Psoas muscle (tissue), 8 donors: ENCODE results near the gene TMEM192. TPM values are rescaled to one million over a fixed set of nuclear protein-coding genes. Genes with fewer than 3 reads are reported as not detected.

ENCODE experiments used
- ATAC-seq, 4 donors: fragments of 200-7000 bp; cut with Tn5 transposase; one replicate each; pipeline ENCODE4 v1.9.1; 2020; ENCODE audit warnings: moderate library complexity in 3 of 4, mild to moderate bottlenecking in 2 of 4
- DNase-seq, 2 donors: peaks; one replicate each; pipeline ENCODE4 v3.0.0-alpha.2; 2020
- H3K27ac ChIP-seq: fragments of 200-600 bp; one replicate; pipeline ENCODE4 v1.8.0; 2022
- H3K27me3 ChIP-seq, 3 donors: fragments of 200-600 bp in 1 of 3; one replicate each; pipeline versions ENCODE4 v1.6.1 to v1.8.0; 2013 to 2022; ENCODE audit warnings: low read length in 2 of 3, mild to moderate bottlenecking in 2 of 3, moderate library complexity in 1 of 3; ENCODE audit not compliant: insufficient read depth in 3 of 3
- H3K36me3 ChIP-seq, 2 donors: fragments of 200-600 bp in 1 of 2; one replicate each; pipeline versions ENCODE4 v1.6.1 to v1.8.0; 2013 to 2022; ENCODE audit warnings: low read depth in 1 of 2, mild to moderate bottlenecking in 1 of 2, moderate library complexity in 1 of 2; ENCODE audit not compliant: insufficient read depth in 1 of 2
- H3K4me1 ChIP-seq: fragments of 200-600 bp; one replicate; pipeline ENCODE4 v1.8.0; 2022
- H3K4me3 ChIP-seq: fragments of 200-600 bp; one replicate; pipeline ENCODE4 v1.8.0; 2022; ENCODE audit warnings: mild to moderate bottlenecking
- H3K9me3 ChIP-seq: fragments of 200-600 bp; one replicate; pipeline ENCODE4 v1.8.0; 2022
- CTCF ChIP-seq: fragments of 200-600 bp; IDR thresholded peaks from one replicate; pipeline ENCODE4 v1.8.0; 2022; ENCODE audit warnings: antibody characterized with exemption
- whole genome bisulfite sequencing, 3 donors: extraction: QIAGEN DNeasy Blood & Tissue Kit; methylation state at CpG; one replicate each; pipeline versions ENCODE4 v1.1.6 to v1.1.7; 2013; 5-methylcytosine and 5-hydroxymethylcytosine counted together
- intact Hi-C, 2 donors: fragments of 100-400 bp; cut with DNase I; formaldehyde crosslinking; loops; one replicate each; pipeline versions ENCODE4 v1.11.0 to v1.14.2; 2022
- polyA plus RNA-seq, 3 donors: library from polyadenylated mRNA; stranded (reverse); fragments of 200-250 nt; gene quantifications; one replicate each; pipeline ENCODE4 v1.2.3, GENCODE V29; 2013
- total RNA-seq, 4 donors: library from RNA; stranded (reverse); fragmentation: NEBNext Ultra II Directional in 2 of 4; extraction: Animal tissue kit (Norgen Biotek cat#: 25700) in 2 of 4; gene quantifications; one replicate each; pipeline versions ENCODE4 v1.2.1 to v1.2.4, GENCODE V29; 2021 to 2023
- donor health status: healthy with polysubstance abuse.
- donor health status: DM: no; HTN: no; CAD: no; lungs with moderate emphysema.
- donor health status: Bipolar disorder and iron deficiency.
- donor health status: healthy.
- donor health status: DM: yes; HTN: yes; CAD: no.
- donor health status: DM: no; HTN: no; CAD: no.
- donor health status: DM: no; HTN: no; CAD: no.
- donor health status: DM: yes; HTN: yes; CAD: no.

The TMEM192 gene
- total and polyA plus RNA-seq, 7 donors, result 4.4 to 16.3 (median 14.5) TPM

GRCh38 chr4:165152527-165152926 lies 39.9 kb upstream of the TMEM192 start:
- DNase-seq, result no peak
- Histone ChIP-seq H3K4me3 (no peak overlapping the region), H3K9me3 (no peaks in the 10 kb centered on the region), H3K36me3 (no peaks in the 10 kb centered on the region), H3K4me1 (no peaks in the 10 kb centered on the region), H3K27ac (no peak overlapping the region), H3K27me3 (peaks cover 0 to 4% (median 0%) of the 10 kb centered on the region in 3 donors)
- 21 to 30% (median 27%) methylated on average over 4 of the region's 4 CpGs for WGBS, 3 donors
- no peak for ATAC-seq
- no peak for TF ChIP-seq CTCF
- intact Hi-C loops, result no loop called here

- intact Hi-C loops, result no loop called here
- Histone ChIP-seq H3K9me3 (no peaks in the 10 kb centered on the region), H3K27ac (no peak overlapping the region), H3K36me3 (no peaks in the 10 kb centered on the region), H3K27me3 (peaks cover 0 to 4% (median 0%) of the 10 kb centered on the region in 3 donors), H3K4me1 (no peaks in the 10 kb centered on the region), H3K4me3 (no peak overlapping the region)
- no peak for DNase-seq
- no peak for TF ChIP-seq CTCF
- ATAC-seq, result no peak
Observed at GRCh38 chr4:165151734-165152133, 39.1 kb upstream of the TMEM192 start.

GRCh38 chr4:165150545-165150944 lies 37.9 kb upstream of the TMEM192 start:
- peaks cover 0 to 4% (median 0%) of the 10 kb centered on the region in 3 donors for H3K27me3 ChIP-seq
- H3K4me1 ChIP-seq, result no peaks in the 10 kb centered on the region
- TF ChIP-seq CTCF, result no peak
- no peak overlapping the region for H3K27ac ChIP-seq
- 85 to 92% (median 89%) methylated on average over 3 of the region's 3 CpGs for WGBS, 3 donors
- no peak overlapping the region for H3K4me3 ChIP-seq
- no peak for ATAC-seq
- H3K9me3 ChIP-seq, result no peaks in the 10 kb centered on the region
- intact Hi-C loops, result no loop called here
- H3K36me3 ChIP-seq, result no peaks in the 10 kb centered on the region
- no peak for DNase-seq

- Histone ChIP-seq H3K27ac (no peak overlapping the region), H3K27me3 (no peaks in the 10 kb centered on the region), H3K4me1 (no peaks in the 10 kb centered on the region), H3K36me3 (no peaks in the 10 kb centered on the region), H3K4me3 (no peak overlapping the region), H3K9me3 (no peaks in the 10 kb centered on the region)
- WGBS, 3 donors, result 77 to 82% (median 80%) methylated on average over 3 of the region's 3 CpGs
- ATAC-seq (no peak), DNase-seq (no peak)
- no peak for TF ChIP-seq CTCF
- intact Hi-C loops, result loop anchor here (10.0 kb wide), 2 partner anchors 186 to 206 kb away; partner anchors contain the start of gene MSMO1 (in 1 of the 2)
Observed at GRCh38 chr4:165138843-165139242, 26.2 kb upstream of the TMEM192 start.

- ATAC-seq (no peak), DNase-seq (no peak)
- Histone ChIP-seq H3K36me3 (no peaks in the 10 kb centered on the region), H3K27ac (no peak overlapping the region), H3K27me3 (no peaks in the 10 kb centered on the region), H3K4me1 (no peaks in the 10 kb centered on the region), H3K9me3 (no peaks in the 10 kb centered on the region), H3K4me3 (no peak overlapping the region)
- no peak for TF ChIP-seq CTCF
- intact Hi-C loops, result loop anchor here (10.0 kb wide), 2 partner anchors 188 to 208 kb away; partner anchors contain the start of gene MSMO1 (in 1 of the 2)
Observed at GRCh38 chr4:165137205-165137604, 24.5 kb upstream of the TMEM192 start.
